Activated naive CD4-positive, alpha-beta T cell treated with anti-CD3 and anti-CD28 coated beads, Interleukin-2, amount 50 U/mL, for 72 hours (primary cell): ENCODE data around the gene FAM193A. TPM values are rescaled to one million over a fixed set of nuclear protein-coding genes. Genes with fewer than 3 reads are reported as not detected.
A peak's percentile ranks its signal among the peaks of the same experiment; 100 is the strongest.
"Not testable (repeated sequence)": the region's sequence is repeated elsewhere in the genome, so short reads cannot be mapped to it uniquely, and the experiment has no call there.

Experiments used
- ATAC-seq, 2 donors: fragments of 150-1000 bp; cut with Tn5 transposase; 2 replicates each; pipeline ENCODE4 v1.10.0; 2021; ENCODE audit warnings: mild to moderate bottlenecking in 2 of 2, moderate library complexity in 2 of 2
- DNase-seq, 2 donors: peaks; one replicate each; pipeline ENCODE4 v3.0.0; 2021 to 2022; ENCODE audit warnings: low spot score in 2 of 2
- H3K27ac Mint-ChIP-seq, 2 donors: one replicate each; pipeline ENCODE4 v1.8.0; 2022; ENCODE audit warnings: mild to moderate bottlenecking in 2 of 2, mixed read lengths in 2 of 2
- H3K36me3 Mint-ChIP-seq, 2 donors: one replicate each; pipeline ENCODE4 v1.8.0; 2022; ENCODE audit warnings: mixed read lengths in 2 of 2
- H3K9me3 Mint-ChIP-seq, 2 donors: one replicate each; pipeline ENCODE4 v1.8.0; 2022; ENCODE audit warnings: mixed read lengths in 2 of 2
- total RNA-seq, 2 donors: library from RNA; stranded (reverse); gene quantifications; one replicate each; pipeline ENCODE4 v1.2.3, GENCODE V29; 2022

The FAM193A gene
- total RNA-seq, 2 donors from 2014 or later = 31.0 to 32.4 TPM

GRCh38 chr4:2617955-2618354, 81.5 kb downstream of the FAM193A start:
- H3K9me3 Mint-ChIP-seq = no peaks in the 10 kb centered on the region
- DNase-seq = no peak
- H3K36me3 Mint-ChIP-seq = no peaks in the 10 kb centered on the region
- ATAC-seq = no peak
- peak overlapping the region in 1 of 2 donors; percentile 33 for H3K27ac Mint-ChIP-seq

GRCh38 chr4:2618729-2619128, 82.3 kb downstream of the FAM193A start:
- H3K9me3 Mint-ChIP-seq, ATAC-seq, H3K36me3 Mint-ChIP-seq, DNase-seq: not testable (repeated sequence)
- peak overlapping the region in 1 of 2 donors; percentile 24 for H3K27ac Mint-ChIP-seq

DNA sequence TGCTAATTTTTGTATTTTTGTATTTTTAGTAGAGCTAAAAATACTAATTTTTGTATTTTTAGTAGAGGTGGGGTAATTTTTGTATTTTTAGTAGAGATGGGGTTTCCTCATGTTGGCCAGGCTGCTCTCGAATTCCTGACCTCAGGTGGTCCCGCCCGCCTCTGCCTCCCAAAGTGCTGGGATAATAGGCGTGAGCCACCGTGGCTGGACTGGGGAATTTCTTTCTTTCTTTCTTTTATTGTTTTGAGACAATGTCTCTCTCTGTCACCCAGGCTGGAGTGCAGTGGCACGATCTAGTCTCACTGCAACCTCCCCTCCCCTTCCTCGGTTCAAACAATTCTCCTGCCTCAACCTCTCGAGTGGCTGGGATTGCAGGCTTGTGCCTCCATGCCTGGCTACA, 83.0 kb downstream of the FAM193A start:
- H3K9me3 Mint-ChIP-seq = no peaks in the 10 kb centered on the region
- DNase-seq = no peak
- peak overlapping the region in 1 of 2 donors; percentile 16 for H3K27ac Mint-ChIP-seq
- no peak for ATAC-seq
- H3K36me3 Mint-ChIP-seq = no peaks in the 10 kb centered on the region

DNA sequence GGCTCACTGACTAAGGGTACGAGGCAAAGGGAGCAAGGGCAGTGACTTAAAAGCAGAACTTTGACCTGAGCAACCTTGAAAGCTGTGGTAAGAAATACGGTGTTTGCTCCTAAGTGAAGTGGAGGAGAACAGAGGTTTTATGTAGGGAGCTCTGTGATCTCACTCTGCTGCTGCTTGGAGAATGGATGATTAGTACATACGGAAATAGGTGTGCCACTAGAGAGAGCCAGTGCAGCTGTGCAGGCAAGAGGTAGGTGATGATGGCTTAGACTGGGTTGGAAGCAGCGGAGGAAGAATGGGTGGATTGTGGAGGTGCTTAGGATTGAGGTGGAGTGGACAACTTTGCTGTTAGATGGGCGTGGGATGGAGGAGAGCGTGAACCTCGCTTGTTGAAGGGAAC, 85.0 kb downstream of the FAM193A start:
- Mint-ChIP-seq H3K36me3 (no peaks in the 10 kb centered on the region), H3K27ac (no peak overlapping the region), H3K9me3 (no peaks in the 10 kb centered on the region)
- no peak for DNase-seq
- ATAC-seq = no peak

DNA sequence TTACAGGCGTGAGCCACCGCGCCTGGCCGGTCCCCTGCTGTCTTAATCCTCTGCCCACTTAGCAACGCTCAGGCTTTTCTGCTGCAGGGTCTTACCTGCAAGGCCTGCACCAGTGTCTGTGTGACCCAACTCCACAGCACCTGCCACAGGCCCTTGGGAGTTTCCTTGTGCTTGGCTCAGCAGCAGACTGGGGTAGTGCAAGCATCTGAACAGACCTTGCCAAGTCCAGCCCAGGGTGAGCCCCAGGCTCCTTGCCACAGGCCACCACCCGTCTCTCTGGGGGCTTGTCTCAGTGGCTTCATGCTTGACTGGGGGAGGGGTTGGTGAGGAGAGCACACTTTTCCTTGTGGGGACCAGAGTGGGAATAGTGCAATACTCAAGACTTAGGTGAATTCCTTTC, 87.0 kb downstream of the FAM193A start:
- H3K36me3 Mint-ChIP-seq = no peaks in the 10 kb centered on the region
- no peak for ATAC-seq
- H3K27ac Mint-ChIP-seq = peak overlapping the region in 1 of 2 donors; percentile 44
- H3K9me3 Mint-ChIP-seq = no peaks in the 10 kb centered on the region
- no peak for DNase-seq

GRCh38 chr4:2624782-2625530, 88.5 kb downstream of the FAM193A start:
- no peaks in the 10 kb centered on the region for H3K36me3 Mint-ChIP-seq
- DNase-seq = no peak
- peak overlapping the region in 1 of 2 donors; percentile 73 for H3K27ac Mint-ChIP-seq
- ATAC-seq = no peak
- H3K9me3 Mint-ChIP-seq = no peaks in the 10 kb centered on the region

GRCh38 chr4:2626231-2626630, 89.8 kb downstream of the FAM193A start:
- H3K36me3 Mint-ChIP-seq = no peaks in the 10 kb centered on the region
- no peak for DNase-seq
- ATAC-seq = peak in 1 of 2 donors; percentile 20
- H3K27ac Mint-ChIP-seq = peak overlapping the region in 1 of 2 donors; percentile 36
- no peaks in the 10 kb centered on the region for H3K9me3 Mint-ChIP-seq

GRCh38 chr4:2630556-2631273, 94.3 kb downstream of the FAM193A start:
- Mint-ChIP-seq H3K27ac (no peak overlapping the region), H3K9me3 (no peaks in the 10 kb centered on the region), H3K36me3 (no peaks in the 10 kb centered on the region)
- ATAC-seq (no peak), DNase-seq (no peak)

GRCh38 chr4:2634014-2634413, 97.6 kb downstream of the FAM193A start:
- no peaks in the 10 kb centered on the region for H3K9me3 Mint-ChIP-seq
- no peak overlapping the region for H3K27ac Mint-ChIP-seq
- no peaks in the 10 kb centered on the region for H3K36me3 Mint-ChIP-seq
- DNase-seq = no peak
- ATAC-seq = no peak

- no peaks in the 10 kb centered on the region for H3K36me3 Mint-ChIP-seq
- no peak for DNase-seq
- peak overlapping the region in 1 of 2 donors; percentile 47 for H3K27ac Mint-ChIP-seq
- no peak for ATAC-seq
- H3K9me3 Mint-ChIP-seq = no peaks in the 10 kb centered on the region
These were observed 99.9 kb downstream of the FAM193A start for GRCh38 chr4:2636331-2636730.

GRCh38 chr4:2636994-2637393, 100.5 kb downstream of the FAM193A start:
- H3K36me3 Mint-ChIP-seq, DNase-seq, ATAC-seq, H3K9me3 Mint-ChIP-seq, H3K27ac Mint-ChIP-seq: not testable (repeated sequence)

DNA sequence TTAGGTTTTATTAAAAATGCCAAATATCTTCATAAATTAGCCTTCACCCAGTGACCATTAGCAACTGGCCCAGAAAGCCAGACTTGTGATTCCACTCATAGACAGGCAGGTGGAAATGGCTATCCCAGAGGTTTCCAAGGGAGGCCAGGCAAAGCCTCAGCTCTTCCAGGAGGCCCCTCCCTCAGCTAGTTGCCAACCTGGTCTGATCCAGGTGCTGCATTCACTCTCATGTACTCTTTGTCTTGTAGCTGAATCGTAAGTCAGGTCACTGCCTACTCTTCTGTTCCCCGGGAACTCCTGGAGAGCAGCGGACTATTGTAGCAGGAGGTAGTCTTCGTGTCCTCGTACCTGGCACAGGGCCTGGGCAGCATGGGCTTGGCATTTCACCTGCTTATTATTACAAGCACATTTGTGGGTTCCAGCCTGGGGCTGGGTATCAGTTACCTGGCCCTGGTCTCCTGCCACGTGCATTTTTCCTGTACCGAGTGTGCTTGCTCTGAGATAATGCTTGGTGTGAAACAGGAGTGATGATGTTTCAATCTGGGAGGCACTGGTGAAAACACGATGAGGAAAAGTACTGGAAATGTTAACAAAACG, 101.6 kb downstream of the FAM193A start:
- DNase-seq = no peak
- no peak for ATAC-seq

DNA sequence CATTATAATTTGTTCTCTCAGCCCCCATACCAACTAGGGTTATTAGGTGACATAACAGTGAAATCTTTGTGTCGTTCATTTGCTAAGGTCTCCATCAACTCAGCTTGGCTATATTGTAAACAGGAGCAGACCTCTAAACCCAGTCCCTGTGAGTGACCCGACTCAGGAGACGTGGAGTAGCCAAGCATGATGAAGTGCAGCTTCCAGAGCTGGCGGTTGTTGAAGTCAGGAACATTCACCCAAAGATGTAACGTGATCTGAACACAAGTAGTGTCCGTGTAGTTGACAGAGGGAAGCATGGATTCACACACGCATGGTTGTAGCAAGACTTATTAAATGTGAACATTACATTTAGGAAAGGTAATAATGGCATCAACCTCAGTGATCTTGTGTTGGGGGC, 102.3 kb downstream of the FAM193A start:
- DNase-seq (no peak), ATAC-seq (no peak)
- Mint-ChIP-seq H3K36me3 (peaks cover 0 to 5% of the 10 kb centered on the region in 2 donors), H3K27ac (no peak overlapping the region), H3K9me3 (no peaks in the 10 kb centered on the region)

More for the DNA sequence above, 101.6 kb downstream of the FAM193A start:
- Mint-ChIP-seq H3K9me3 (no peaks in the 10 kb centered on the region), H3K27ac (no peak overlapping the region), H3K36me3 (peaks cover 0 to 5% of the 10 kb centered on the region in 2 donors)

GRCh38 chr4:2642968-2643367, 106.5 kb downstream of the FAM193A start:
- no peaks in the 10 kb centered on the region for H3K9me3 Mint-ChIP-seq
- H3K27ac Mint-ChIP-seq = no peak overlapping the region
- no peak for ATAC-seq
- no peak for DNase-seq
- H3K36me3 Mint-ChIP-seq = peaks cover 0 to 5% of the 10 kb centered on the region in 2 donors

GRCh38 chr4:2643555-2643954, 107.1 kb downstream of the FAM193A start:
- Mint-ChIP-seq H3K9me3 (no peaks in the 10 kb centered on the region), H3K27ac (no peak overlapping the region), H3K36me3 (peaks cover 0 to 5% of the 10 kb centered on the region in 2 donors)
- DNase-seq (no peak), ATAC-seq (no peak)

DNA sequence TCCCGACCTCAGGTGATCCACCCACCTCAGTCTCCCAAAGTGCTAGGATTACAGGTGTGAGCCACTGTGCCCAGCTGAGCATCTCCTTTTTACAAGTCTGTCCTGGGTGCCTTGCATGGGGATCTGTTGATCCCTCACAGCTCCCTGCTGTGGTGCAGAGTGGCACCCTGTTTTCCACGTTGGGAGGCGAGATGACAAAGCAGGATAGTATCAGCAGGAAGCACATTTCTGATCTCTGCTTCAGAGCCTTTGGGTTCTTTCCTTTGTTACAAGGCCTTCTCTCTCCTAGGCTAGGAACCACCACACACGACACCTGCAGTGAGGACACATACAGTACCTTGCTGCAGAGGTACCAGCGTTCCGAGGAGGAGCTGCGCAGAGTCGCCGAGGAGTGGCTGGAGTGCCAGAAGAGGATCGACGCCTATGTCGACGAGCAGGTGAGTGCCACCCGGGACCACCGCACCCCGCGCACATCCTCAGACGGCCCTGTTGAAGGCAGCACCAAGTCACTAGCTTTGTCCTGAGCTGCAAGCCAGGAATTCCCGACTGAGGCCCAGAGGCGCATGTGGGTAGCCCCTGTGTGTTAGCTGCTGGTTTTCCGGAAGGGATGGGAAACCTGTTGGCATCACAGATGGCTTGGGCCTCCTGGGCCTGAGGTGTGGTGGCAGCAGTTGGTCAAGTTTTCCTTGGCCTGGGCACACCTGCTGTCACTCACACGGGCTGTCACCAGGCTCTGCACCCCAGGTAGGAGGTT, 110.1 kb downstream of the FAM193A start:
- DNase-seq (no peak), ATAC-seq (no peak)
- Mint-ChIP-seq H3K36me3 (peaks cover 7 to 20% of the 10 kb centered on the region in 2 donors), H3K27ac (no peak overlapping the region), H3K9me3 (no peaks in the 10 kb centered on the region)
